Right lung (tissue), 5 donors: ENCODE data around the gene ZNF813. TPM values are rescaled to one million over a fixed set of nuclear protein-coding genes. Genes with fewer than 3 reads are reported as not detected.
"Not testable (repeated sequence)": the region's sequence is repeated elsewhere in the genome, so short reads cannot be mapped to it uniquely, and the experiment has no call there.

Source experiments
- DNase-seq, 2 donors: peaks; one replicate each; pipeline ENCODE4 v3.0.0-alpha.2; 2013
- polyA plus RNA-seq, 5 donors: library from polyadenylated mRNA; unstranded; fragments of 120-200 nt; gene quantifications; one replicate each; pipeline versions ENCODE4 v1.2.1 to v1.2.3, GENCODE V29; 2013; ENCODE audit warnings: inconsistent platforms in 1 of 5, low replicate concordance in 1 of 5; ENCODE audit not compliant: insufficient read length in 5 of 5, insufficient read depth in 1 of 5

The ZNF813 gene
- polyA plus RNA-seq, 5 donors = 4.0 to 7.8 (median 5.3) TPM

DNA sequence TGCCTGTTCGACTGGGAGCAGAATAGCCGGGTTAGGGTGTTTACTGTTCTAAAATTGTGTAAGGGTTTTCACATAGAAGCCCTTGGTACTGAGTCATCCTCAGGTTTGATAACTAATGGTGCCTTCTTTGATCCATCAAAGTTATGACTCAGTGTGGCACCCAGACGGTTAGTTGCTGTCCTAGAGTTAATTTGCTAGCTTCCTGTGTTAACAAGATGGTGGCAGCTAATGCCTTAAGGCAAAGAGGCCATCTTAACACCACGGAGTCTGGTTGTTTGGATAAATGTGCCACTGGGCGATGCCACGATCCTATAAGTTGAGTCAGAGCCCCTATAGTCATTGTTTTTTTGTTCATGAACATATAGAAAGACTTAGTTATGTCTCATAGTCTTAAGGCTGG is 7.9 kb downstream of the ZNF813 start:
- DNase-seq = not testable (repeated sequence)

- not testable (repeated sequence) for DNase-seq
These were observed 16.2 kb downstream of the ZNF813 start for GRCh38 chr19:53483751-53484150.

- DNase-seq = no peak
These were observed 17.8 kb downstream of the ZNF813 start for GRCh38 chr19:53485046-53486004.

GRCh38 chr19:53492153-53492552 is 24.6 kb downstream of the ZNF813 start:
- no peak for DNase-seq

GRCh38 chr19:53497311-53498023 is 29.9 kb downstream of the ZNF813 start:
- DNase-seq = not testable (repeated sequence)

DNA sequence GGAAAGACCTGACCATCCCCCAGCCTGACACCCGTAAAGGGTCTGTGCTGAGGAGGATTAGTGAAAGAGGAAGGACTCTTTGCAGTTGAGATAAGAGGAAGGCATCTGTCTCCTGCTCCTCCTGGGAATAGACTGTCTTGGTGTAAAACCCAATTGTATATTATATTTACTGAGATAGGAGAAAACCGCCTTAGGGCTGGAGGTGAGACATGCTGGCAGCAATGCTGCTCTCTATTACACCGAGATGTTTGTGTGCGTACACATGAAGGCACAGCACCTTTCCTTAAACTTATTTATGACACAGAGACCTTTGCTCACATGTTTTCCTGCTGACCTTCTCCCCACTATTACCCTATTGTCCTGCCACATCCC is 30.5 kb downstream of the ZNF813 start:
- not testable (repeated sequence) for DNase-seq

DNA sequence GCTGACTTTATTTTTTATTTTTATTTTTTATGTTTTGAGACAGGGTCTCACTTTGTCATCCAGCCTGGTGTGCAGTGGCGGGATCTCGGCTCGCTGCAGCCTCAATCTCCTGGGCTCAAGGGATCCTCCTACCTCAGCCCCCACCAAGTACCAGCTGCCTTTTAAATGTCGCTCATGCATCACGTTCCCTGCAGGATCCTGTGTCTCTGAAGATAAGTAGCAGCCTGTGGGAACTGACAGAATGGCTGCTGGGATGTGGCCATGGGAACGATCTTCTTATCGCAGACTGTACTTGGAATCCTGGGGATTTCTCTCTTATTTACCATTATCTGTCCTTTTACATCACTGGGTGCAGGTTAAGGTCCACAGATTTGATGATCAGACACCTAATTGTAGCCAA is 35.6 kb downstream of the ZNF813 start:
- DNase-seq = not testable (repeated sequence)

GRCh38 chr19:53503671-53504364 is 36.3 kb downstream of the ZNF813 start:
- DNase-seq = not testable (repeated sequence)

GRCh38 chr19:53504365-53504703 is 36.8 kb downstream of the ZNF813 start:
- DNase-seq = not testable (repeated sequence)

DNA sequence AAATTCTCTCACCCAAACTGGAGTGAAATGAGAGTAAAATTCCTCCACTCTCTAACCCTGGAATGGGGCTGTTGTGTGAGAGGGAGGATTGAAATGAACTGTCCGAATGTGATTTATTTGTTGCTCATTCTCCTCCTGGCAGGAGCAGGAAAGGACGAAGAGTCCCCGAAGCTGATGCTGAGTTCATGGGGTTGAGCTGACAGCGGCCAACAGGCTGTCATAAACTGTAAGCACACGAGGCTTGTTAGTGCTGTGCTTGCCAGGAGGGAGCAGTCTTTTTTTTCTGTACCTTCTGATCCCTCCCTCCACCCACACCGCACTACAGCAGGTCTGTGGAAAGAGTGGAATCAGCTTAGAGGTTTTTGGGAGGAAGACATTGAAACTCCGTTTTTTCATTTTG is 37.4 kb downstream of the ZNF813 start:
- no peak for DNase-seq

DNA sequence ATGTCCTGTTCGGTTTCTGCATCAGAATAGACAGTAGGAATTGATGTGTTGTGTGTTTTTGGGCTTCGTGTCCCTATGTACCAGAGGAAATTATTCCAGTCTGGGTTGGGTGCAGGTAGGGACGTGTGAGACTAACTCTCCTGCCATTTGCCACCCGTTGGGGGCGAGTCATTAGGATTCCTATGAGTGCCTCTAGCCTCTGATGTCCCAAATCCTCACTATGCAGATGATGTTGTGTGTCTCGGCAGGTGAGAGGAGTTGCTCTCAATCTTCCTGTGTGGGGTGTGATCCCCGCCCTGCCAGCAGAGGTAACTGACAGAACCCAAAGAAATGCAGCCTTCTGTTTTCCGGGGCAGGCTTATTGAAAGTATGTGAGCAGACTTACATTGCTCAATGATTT is 39.2 kb downstream of the ZNF813 start:
- no peak for DNase-seq

DNA sequence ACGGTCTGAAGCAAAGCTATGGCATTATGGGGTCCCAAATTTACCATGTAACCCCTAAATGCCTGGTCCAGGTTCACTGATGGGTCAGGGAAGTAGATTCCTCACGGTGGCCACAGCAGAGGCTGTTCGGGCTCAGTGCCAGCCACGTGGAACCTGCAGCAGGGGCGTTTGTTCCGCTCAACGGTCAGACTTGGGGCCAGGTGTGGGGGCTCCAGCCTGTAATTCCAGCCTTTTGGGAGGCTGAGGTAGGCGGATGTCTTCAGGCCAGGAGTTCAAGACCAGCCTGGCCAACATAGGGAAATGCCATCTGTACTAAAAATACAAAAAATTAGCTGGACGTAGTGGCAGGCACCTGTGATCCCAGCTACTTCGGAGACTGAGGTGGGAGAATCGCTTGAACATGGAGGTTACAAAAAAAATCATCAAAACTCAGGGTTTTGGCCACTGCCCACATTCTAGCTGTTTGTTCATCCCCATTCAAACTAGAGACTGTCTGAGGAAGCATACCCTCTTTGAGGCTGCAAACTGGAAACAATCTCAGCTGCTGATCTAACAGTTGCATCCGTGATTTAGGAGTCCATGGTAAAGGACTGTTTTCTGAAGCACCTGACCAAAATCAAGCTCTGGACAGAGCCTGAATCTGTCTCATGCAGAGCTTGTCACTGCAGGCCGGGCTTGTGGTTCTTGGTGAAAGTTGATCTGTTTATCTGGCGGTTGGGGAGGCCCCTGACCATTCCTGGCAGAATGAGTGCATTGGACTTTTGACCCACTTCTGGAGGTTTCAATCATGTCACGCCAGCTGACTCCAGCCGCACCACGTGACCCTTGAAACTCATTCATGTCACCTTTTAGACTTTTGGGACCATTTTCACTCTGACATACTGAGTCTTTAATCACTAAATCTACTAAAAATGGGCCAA is 40.2 kb downstream of the ZNF813 start:
- DNase-seq = no peak

GRCh38 chr19:53509443-53509842 is 41.9 kb downstream of the ZNF813 start:
- DNase-seq = no peak

DNA sequence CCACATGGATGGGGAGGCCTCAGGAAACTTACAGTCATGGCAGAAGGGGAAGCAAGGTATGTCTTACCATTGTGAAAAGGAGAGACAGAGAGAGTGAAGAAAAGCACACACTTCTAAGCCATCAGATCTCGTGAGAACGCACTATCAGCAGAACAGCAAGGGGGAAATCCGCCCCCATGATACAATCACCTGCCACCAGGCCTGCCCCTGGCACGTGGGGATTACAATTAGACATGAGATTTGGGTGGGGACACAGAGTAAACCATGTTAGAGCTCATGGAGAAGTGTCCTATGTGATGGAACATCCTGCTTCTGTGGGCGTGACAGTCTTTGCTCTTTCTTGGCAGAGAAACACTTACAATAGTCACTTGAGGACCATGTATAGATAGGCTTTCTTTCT is 42.3 kb downstream of the ZNF813 start:
- no peak for DNase-seq

- no peak for DNase-seq
These were observed 43.8 kb downstream of the ZNF813 start for GRCh38 chr19:53511357-53511756.

DNA sequence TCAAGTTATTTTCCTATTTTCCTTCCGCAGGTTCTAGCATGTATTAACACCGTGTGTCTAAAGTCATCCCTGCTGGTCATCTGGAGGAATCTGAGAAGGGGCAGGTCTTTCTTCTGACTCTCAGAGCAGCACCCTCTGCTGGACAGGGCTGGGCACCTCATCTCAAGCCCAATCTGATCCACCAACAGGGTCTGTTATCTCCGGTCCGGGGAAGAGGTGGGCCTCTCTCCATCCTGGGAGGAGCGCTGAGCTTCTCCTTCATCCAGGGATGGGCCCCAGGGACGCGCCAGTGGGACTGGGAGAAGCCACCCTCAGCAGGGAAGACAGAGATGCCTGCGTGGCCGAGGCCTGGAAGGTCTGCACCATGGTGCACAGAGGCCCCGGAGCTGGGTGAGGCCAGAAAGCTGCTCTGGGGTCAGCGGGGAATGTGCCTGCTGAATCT is 44.4 kb downstream of the ZNF813 start:
- no peak for DNase-seq

GRCh38 chr19:53515047-53515446 is 47.5 kb downstream of the ZNF813 start:
- DNase-seq = not testable (repeated sequence)

DNA sequence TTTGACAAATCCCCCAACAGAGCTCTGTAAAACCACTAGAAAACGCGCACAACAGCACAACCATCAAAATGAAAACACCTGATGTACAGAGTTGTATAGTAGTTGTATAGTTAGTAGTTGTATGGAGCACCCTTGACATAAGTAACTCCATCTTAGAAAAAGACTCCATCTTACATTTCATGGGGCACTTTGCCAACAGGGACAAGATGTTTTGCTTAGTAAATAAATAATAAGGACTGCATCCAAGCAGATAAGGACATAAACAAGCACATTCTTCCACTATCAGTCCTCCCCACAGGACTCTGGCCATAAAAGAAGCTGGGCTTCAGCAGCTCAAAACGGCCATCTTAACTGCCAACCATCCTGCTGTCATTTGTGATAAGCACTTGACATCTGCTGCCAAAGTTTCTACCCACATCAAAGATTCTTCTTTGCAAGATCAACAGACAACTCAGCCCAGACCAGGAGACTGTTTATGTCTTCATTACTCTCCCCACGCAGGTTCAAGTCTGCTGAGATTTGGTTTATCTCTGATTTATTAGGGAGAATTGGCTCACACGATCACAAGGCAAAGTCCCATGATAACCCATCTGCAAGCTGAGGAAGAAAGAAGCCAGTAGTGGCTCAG is 49.7 kb downstream of the ZNF813 start:
- DNase-seq = no peak

GRCh38 chr19:53518121-53518520 is 50.6 kb downstream of the ZNF813 start:
- DNase-seq = no peak

DNA sequence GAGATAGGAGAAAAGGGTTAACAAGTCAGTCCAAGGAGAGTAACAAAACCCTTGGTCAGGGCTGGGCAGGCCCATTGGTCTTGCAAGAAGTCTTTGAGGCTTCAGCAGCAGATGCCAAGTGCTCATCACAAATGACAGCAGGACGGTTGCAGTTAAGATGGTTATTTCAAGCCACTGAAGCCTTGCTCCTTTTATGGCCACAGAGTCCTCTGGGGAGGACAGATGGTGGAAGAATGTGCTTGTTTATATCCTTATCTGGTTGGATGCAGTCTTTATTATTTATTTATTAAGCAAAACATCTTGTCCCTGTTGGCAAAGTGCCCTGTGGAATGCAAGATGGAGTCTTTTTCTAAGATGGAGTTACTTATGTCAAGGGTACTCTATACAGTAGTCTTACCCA is 51.2 kb downstream of the ZNF813 start:
- no peak for DNase-seq

DNA sequence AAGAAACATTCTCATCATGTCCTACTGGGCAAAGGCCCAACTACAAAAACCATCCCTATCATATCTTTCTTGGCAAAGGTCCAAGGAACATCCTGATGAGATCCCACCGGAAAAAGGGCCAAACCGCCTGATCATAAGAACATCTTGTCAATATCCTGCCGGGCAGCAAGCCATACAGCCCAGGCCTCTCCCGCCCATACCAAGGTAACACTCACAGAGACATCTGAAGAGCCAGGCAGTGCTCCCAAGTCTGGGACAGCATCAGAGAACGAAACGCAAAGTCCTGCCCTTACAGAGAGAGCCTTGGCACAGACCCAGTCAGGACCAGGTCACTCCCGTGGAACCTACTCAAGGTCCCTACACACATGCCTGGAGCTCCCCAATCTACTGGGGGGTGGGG is 51.9 kb downstream of the ZNF813 start:
- no peak for DNase-seq
